ENCODE data around the gene IPPK.

IPPK gene

GRCh38 chr9:92669890-92670708, at the start of gene IPPK:
TSS of gene IPPK (minus strand) at chr9:92670131. CDS start at chr9:92669988, 143 bp downstream.
- peak; percentile 98 for DNase-seq

- no peak for DNase-seq
Observed at GRCh38 chr9:92719028-92719647, 49.2 kb upstream of the IPPK start.

- no peak for DNase-seq
Observed at GRCh38 chr9:92718086-92719001, 48.4 kb upstream of the IPPK start.

- DNase-seq = no peak
Observed at GRCh38 chr9:92717201-92718085, 47.5 kb upstream of the IPPK start.

- peak; percentile 76 for DNase-seq
Observed at GRCh38 chr9:92716557-92716956, 46.6 kb upstream of the IPPK start.

GRCh38 chr9:92715488-92716231, 45.7 kb upstream of the IPPK start:
- DNase-seq = no peak

GRCh38 chr9:92714787-92715487, 45.0 kb upstream of the IPPK start:
- DNase-seq = no peak

GRCh38 chr9:92714016-92714415, 44.1 kb upstream of the IPPK start:
- DNase-seq = no peak

GRCh38 chr9:92713528-92713927, 43.6 kb upstream of the IPPK start:
- no peak for DNase-seq

- DNase-seq = no peak
Observed at GRCh38 chr9:92712767-92713166, 42.8 kb upstream of the IPPK start.

GRCh38 chr9:92711844-92712243, 41.9 kb upstream of the IPPK start:
- peak; percentile 27 for DNase-seq

- no peak for DNase-seq
Observed at GRCh38 chr9:92711146-92711545, 41.2 kb upstream of the IPPK start.

- no peak for DNase-seq
Observed at GRCh38 chr9:92710368-92710767, 40.4 kb upstream of the IPPK start.

- no peak for DNase-seq
Observed at GRCh38 chr9:92709954-92710353, 40.0 kb upstream of the IPPK start.

- no peak for DNase-seq
Observed at GRCh38 chr9:92709240-92709639, 39.3 kb upstream of the IPPK start.

- DNase-seq = no peak
Observed at GRCh38 chr9:92707530-92707929, 37.6 kb upstream of the IPPK start.

- DNase-seq = peak; percentile 6
Observed at GRCh38 chr9:92706218-92706940, 36.4 kb upstream of the IPPK start.

- DNase-seq = no peak
Observed at GRCh38 chr9:92704528-92704927, 34.6 kb upstream of the IPPK start.

GRCh38 chr9:92696619-92697018, 26.7 kb upstream of the IPPK start:
- no peak for DNase-seq

- no peak for DNase-seq
Observed at GRCh38 chr9:92686954-92687353, 17.0 kb upstream of the IPPK start.

All from stimulated activated naive CD4-positive, alpha-beta T cell treated with Interleukin-2 at 50 U/mL for 16 hours (primary cell).